CD4-positive, alpha-beta T cell treated with Interferon gamma for 1 hour (primary cell): ENCODE measurements around the gene PPOX.
A peak's percentile ranks its signal among the peaks of the same experiment; 100 is the strongest.

Source experiments
- DNase-seq: peaks from one replicate; pipeline ENCODE4 v3.0.0-alpha.2; 2020

PPOX gene

GRCh38 chr1:161176468-161177111 lies 10.4 kb downstream of the PPOX start:
- DNase-seq = no peak

DNA sequence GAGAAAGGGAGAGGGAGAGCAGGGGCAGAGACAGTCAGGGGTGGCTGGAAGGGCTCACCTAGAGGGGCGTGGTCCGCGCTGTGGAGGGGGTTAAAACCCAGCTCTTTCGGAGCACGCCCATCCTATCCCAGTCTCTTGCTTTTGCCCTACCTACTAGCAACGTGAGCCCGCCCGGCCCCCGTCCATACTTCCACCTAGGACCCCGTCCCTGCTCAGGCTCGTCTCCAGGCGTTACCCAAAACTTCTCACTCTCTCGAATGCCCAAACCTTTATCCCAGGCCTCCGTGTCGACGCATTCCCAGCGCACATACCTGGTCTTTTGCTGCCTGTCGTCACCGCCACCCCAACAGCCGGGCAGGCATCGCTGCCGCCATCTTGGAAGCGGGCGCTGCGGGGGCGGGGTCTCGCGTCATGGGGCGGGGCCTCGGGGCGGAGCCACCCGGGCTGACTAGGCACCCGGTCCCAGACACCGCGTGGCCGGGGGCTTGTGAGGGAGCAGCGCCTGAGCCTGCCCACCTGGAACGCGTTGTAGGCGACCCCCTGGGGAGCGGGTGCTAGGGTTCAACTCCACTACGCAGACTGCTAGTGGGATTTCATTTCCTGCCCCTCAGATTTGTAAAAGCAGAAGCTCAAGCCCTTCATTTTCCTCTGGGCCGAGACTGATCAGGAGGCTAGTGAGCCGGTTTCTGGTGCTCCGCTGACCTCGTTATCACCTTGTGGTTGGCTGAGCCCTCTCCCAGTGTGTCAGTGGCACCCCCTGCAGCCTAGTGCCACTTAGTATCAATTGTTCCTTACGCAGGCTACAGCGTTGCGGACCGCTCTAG lies 11.1 kb downstream of the PPOX start, which contains the start of gene B4GALT3:
TSS of gene B4GALT3 (minus strand) at position 396 of the 824 bp plus-strand sequence. CDS start 1,447 bp downstream, outside the sequence.
- DNase-seq = peak; percentile 88

GRCh38 chr1:161177936-161178244 lies 11.7 kb downstream of the PPOX start:
- no peak for DNase-seq

DNA sequence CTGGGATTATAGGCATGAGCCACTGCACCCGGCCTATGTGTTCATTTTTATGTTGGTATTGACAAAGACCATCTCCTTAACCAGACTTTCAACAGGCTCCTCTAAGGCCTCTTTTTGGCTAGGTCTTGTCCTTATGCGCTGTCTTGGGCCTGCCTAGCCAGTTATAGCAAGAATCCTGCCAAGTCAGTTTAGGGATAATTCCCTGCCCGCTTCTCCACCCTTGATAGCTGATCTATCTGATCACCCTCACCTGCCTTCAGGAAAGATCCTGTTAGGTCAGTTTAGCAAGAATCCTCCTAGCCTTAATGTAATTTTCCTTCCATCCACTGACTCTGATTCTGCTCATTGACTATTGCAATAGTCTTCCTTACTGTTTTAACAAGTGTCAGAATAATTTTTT lies 13.5 kb downstream of the PPOX start:
- DNase-seq = no peak

DNA sequence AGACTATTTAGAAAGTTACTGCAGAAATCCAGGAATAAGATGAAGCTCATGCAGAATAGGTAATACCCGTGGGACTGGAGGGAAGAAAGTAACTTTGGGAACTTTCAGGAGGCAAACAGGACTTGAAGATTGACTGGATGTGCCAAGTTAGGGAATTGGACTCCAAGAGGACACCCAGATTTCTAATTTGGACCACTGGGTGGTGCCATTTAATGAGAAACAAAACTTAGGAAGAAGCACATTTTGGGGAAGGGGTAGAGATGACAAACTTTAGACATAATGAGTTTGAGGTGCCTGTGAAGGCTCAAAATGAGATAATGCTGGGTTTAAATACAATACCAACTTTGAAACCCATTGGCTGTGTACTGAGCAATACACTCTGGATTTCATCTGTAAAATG lies 14.4 kb downstream of the PPOX start:
- no peak for DNase-seq

GRCh38 chr1:161182214-161182613 lies 16.0 kb downstream of the PPOX start:
- peak; percentile 62 for DNase-seq

GRCh38 chr1:161185282-161185682 lies 19.1 kb downstream of the PPOX start:
- peak; percentile 85 for DNase-seq

- peak; percentile 43 for DNase-seq
Measured at GRCh38 chr1:161185732-161186311, 19.6 kb downstream of the PPOX start.

DNA sequence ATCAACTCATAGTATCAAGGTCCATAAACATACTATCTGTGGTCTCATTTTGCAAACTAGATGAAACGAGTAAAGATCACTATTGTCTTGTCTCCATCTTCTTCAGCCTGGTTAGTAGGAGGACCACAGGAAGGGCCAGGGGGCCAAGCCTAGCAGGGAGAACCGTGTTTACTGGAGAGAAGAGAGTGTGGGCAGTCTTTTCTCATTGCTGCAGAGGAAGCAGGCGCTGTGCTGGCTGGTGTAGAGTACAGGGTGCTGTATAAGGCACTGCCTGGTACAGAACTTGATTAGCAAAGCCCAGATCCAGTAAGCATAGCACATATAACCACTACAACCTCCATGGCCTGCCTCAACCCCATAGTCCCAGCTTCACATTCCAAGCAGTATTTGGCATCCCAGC lies 21.1 kb downstream of the PPOX start:
- DNase-seq = no peak

DNA sequence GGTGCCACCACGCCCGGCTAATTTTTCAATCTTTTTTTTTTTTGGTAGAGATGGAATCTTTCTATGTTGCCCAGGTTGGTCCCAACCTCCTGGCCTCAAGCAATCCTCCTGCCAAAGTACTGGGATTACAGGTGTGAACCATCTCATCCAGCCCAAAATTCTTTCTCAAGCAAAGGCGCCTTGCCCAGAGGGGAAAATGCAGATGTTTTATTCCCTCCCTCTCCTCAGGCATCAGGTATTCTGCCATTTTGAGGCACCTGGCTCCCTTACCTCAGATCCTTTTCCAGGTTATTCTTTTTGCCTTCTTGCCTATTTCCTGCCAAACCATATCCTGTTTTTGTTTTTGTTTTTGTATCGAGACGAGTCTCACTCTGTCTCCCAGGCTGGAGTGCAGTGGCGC lies 22.2 kb downstream of the PPOX start:
- no peak for DNase-seq

DNA sequence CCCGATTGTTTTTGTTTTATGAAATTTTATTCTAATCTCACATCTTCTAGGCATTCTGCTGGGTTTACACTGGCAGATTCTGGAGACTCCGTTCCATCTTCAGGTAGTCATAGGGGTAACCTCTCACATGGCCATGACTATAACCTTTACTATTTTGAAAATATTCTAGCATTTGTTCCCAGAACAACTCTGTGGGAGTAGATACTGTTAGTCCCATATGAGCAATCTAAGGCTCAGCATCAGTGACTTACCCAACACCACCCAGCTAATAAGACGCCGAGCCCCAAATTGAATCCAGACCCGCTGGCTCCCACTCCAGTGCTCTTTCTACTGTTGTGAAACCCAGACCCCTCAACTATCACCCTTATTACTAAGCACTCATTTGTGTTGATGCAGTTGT lies 22.8 kb downstream of the PPOX start:
- DNase-seq = no peak

DNA sequence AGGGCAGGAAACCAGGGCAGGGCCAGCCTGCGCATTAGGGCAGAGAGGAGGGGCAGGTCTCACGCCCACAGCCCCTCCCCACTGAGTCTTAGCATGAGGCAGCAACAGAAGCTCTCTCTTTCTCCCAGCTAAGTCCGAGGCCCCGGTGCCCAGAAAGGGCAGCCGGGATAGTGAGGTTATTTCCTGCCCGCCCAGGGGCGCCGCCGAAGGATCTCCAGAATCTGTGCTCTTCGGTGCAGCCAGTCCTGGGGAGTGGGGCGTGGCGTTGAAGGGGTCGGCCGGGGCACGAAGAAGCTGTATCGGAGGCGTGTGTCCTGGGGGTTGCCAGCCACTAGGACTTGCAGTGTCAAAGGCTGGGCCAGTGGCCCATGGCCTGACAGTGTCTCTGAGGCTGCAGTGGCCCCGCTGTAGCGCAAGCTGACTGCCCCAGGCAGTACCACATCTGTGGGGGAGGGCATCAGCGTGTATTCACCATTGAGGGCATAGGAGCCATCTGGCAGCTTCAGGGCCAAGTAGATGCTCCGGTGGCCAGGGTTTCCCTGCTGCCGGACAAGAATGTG lies 24.8 kb downstream of the PPOX start:
- no peak for DNase-seq

DNA sequence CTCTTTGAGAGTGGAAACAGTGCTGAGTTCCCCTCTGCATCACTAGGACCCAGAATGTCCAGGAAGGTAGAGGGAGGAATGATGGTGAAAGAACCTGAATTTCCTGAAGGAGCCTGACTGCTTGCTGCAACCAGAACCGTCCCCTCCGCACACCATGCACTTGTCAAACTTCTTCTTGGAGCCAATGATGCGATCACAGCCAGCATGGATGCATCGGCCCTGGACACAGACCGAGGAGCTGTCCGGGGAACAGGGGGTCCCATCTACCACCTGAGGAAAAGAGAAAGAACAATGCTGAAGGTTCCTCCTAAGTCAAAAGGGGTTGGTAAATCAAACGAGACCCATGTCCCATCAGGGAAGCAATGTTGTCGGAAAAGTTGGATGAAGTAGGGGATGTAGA lies 25.7 kb downstream of the PPOX start:
- DNase-seq = no peak

- DNase-seq = peak; percentile 73
Measured at GRCh38 chr1:161192476-161193465, 26.5 kb downstream of the PPOX start.

DNA sequence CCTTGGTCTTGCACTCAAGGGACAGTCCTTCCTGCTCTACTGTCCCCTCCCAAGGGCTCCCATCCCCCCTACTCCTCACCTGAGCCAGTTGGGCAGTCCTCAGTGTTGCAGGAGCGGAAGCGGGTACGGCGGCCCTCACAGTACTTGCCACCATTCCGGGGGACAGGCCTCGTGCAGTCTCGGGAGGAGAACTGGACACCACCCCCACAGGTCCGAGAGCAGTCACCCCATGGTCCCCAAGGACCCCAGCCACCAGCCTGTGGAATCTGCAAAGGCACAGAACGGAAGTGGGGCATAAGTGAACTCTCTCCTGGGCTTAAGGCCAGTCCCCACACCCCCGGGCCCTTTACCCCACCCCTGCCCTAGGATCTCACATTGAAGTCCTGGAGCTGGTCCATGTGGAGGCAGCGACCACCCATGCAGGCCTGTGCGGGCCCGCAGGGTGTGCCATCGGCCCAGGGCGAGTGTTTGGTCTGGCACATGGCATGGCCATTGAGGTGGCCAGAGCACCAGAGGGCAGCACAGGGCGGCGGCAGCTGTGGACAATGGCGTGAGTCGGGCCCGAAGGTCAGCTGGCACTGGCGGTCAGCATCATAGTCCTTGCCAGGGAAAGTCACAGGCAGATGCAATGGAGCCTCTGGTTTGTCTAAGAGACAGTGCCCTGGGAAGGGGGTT lies 27.5 kb downstream of the PPOX start:
- no peak for DNase-seq

DNA sequence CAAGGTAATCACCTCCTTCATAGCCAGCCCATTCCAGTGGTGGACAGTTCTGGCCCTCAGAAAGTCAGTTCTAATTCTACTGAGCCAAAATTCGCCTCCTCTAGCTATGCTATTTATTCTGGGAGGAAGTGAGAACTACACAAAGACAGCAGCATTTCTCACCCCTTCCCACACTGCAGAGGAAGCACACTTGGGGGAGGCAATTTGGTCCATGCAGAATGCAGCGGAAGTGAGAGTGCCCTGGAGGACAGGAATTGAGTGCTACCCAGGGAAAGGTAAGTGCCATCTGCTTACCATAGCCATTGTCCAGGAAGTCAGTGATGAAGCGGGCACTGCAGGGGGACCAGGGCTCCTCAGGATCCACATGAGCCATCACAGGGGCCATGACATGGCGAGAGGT lies 28.9 kb downstream of the PPOX start:
- DNase-seq = no peak

GRCh38 chr1:161196111-161196510 lies 29.9 kb downstream of the PPOX start:
- no peak for DNase-seq

GRCh38 chr1:161196521-161197451 lies 30.6 kb downstream of the PPOX start:
- DNase-seq = no peak

DNA sequence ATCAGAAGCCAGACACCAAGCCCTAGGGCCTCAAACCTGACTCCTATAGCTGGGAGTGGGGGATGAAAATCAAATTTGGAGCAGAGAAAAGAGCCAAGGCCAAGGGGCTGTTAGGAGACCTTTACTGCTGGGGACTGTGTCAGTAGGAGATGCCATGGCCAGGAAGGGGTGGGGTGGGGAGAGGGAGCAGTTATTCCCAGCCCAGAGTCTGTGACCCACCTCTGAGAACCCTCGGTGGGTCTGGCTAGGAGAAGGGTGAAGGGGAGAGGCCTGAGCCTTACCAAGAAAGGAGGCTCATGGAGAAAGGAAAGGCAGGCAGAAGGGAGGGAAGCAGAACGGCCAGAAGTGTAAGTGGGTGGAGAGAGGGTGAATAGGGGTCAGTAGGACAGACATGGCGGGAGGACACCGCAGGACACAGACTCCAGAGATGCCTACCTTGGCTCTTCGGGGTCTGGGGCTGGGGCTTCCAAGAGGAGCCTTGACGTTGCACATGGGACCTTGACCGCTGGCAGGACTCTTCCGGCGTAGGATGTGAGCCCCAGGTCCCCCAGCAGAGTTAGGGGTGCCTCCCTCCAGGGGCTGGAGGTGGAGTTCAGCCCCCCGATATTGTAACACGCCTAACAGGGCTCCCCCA lies 31.5 kb downstream of the PPOX start:
- DNase-seq = no peak

- DNase-seq = no peak
Measured at GRCh38 chr1:161198194-161198896, 32.1 kb downstream of the PPOX start.
